Activated T-cell treated with anti-CD3 and anti-CD28 coated beads, Interleukin-2, amount 50 U/mL, for 72 hours (primary cell): Measurements from ENCODE around the gene TMEM52B. TPM values are rescaled to one million over a fixed set of nuclear protein-coding genes. Genes with fewer than 3 reads are reported as not detected.
A peak's percentile ranks its signal among the peaks of the same experiment; 100 is the strongest.
"Not testable (repeated sequence)": the region's sequence is repeated elsewhere in the genome, so short reads cannot be mapped to it uniquely, and the experiment has no call there.

Experiments
- ATAC-seq, 2 donors: fragments of 150-1000 bp; cut with Tn5 transposase; replicated peaks in 1 of 2; 2 replicates each; pipeline ENCODE4 v1.10.0; 2021; ENCODE audit warnings: moderate library complexity in 2 of 2, mild to moderate bottlenecking in 1 of 2
- DNase-seq, 2 donors: peaks; one replicate each; pipeline ENCODE4 v3.0.0; 2021 to 2022; ENCODE audit warnings: mixed read lengths in 1 of 2
- H3K27ac Mint-ChIP-seq: one replicate; pipeline ENCODE4 v1.8.0; 2022; ENCODE audit warnings: mild to moderate bottlenecking, moderate library complexity, mixed read lengths
- H3K27me3 Mint-ChIP-seq: one replicate; pipeline ENCODE4 v1.8.0; 2022; ENCODE audit warnings: low read depth, mixed read lengths
- H3K36me3 Mint-ChIP-seq, 2 donors: one replicate each; pipeline ENCODE4 v1.8.0; 2022; ENCODE audit warnings: mixed read lengths in 2 of 2, mild to moderate bottlenecking in 1 of 2; ENCODE audit not compliant: insufficient read depth in 2 of 2
- H3K4me1 Mint-ChIP-seq: one replicate; pipeline ENCODE4 v1.8.0; 2022; ENCODE audit warnings: low read depth, mixed read lengths
- H3K4me3 Mint-ChIP-seq, 2 donors: one replicate each; pipeline ENCODE4 v1.8.0; 2022; ENCODE audit warnings: mild to moderate bottlenecking in 2 of 2, mixed read lengths in 2 of 2, moderate library complexity in 2 of 2
- H3K9me3 Mint-ChIP-seq, 2 donors: one replicate each; pipeline ENCODE4 v1.8.0; 2022; ENCODE audit warnings: mixed read lengths in 2 of 2
- total RNA-seq, 2 donors: library from RNA; stranded (reverse); gene quantifications; one replicate each; pipeline ENCODE4 v1.2.3, GENCODE V29; 2022

TMEM52B gene
- total RNA-seq, 2 donors from 2014 or later = not detected

DNA sequence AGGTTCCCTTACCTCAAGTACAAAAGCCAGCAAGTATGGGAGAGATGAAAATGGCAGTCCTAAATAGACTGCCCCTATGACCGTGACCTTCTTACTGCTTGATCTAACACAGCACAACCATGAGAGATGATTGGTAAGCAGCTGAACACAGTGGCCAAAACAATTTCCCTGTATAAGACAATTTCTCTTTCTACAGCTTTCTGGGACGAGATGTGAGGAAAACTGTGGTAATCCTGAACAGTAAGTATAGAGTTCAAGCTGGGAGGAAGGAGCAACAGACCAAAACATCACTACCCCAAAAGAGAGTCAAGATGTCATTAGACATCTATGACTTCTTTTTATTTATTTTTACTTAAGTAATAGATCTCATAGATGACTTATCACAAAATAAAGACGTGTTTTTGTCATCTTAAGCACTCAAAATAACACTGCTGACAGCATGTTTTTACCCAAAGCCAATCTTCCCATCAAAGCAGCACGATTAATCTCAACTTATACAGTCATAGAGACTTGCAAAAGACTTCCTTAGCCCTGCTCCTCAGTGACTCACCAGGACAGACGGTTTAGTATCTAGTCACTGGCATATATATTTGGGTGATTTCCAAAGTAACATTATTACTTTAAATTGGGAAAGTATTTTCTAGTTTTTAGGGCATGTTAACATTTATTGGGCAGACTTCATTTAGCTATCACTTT, 3.7 kb downstream of the TMEM52B start:
- peak; percentile 54 to 79 for ATAC-seq
- no peaks in the 10 kb centered on the region for H3K9me3 Mint-ChIP-seq
- no peak overlapping the region for H3K4me3 Mint-ChIP-seq
- H3K4me1 Mint-ChIP-seq = peaks cover 7% of the 10 kb centered on the region
- no peaks in the 10 kb centered on the region for H3K36me3 Mint-ChIP-seq
- DNase-seq = no peak
- H3K27me3 Mint-ChIP-seq = peaks cover 43% of the 10 kb centered on the region
- H3K27ac Mint-ChIP-seq = no peak overlapping the region

DNA sequence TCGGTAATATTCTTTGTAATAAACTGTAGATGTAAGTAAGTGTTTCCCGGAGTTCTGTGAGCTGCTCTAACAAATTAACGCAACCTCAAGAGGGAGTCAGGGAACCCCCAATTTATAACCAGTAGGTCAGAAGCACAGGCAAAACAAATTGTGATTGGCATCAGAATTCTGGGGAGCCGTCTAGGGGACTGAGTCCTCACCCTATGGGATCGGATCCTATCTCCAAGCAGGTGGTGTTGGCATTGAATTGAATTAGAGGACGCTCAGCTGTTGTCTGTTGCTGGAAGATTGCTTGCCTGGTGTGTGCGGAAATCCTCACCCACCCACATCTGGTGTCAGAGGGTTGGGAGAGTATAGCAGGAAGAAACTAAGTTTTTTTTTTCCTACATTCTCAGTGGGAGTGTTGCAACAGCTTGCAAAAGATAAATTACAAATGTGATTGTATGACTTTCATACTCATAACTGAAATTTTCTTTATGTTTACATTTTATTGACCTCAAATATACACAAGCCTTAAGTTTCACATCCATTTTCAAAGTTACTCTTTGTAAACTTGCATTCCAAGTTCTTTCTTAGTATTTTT, 5.5 kb downstream of the TMEM52B start:
- Mint-ChIP-seq H3K9me3 (no peaks in the 10 kb centered on the region), H3K27ac (no peak overlapping the region), H3K4me1 (peaks cover 7% of the 10 kb centered on the region), H3K36me3 (no peaks in the 10 kb centered on the region), H3K4me3 (no peak overlapping the region), H3K27me3 (peaks cover 43% of the 10 kb centered on the region)
- ATAC-seq = no peak
- no peak for DNase-seq

DNA sequence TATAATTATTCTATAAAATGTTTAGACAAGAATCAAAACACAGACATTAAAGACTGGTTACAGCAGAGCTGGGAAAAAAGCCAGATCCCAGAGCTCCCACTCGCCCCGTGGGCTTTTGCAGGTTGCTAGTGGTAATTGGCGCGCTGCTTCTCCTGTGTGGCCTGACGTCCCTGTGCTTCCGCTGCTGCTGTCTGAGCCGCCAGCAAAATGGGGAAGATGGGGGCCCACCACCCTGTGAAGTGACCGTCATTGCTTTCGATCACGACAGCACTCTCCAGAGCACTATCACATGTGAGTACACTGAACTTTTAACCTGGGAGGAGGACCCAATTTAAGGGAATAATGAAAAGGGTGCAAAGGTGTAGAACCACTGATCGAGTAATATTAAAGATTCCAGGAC, 7.5 kb downstream of the TMEM52B start:
- H3K4me1 Mint-ChIP-seq = peaks cover 13% of the 10 kb centered on the region
- ATAC-seq = no peak
- DNase-seq = no peak
- H3K27ac Mint-ChIP-seq = no peak overlapping the region
- no peaks in the 10 kb centered on the region for H3K36me3 Mint-ChIP-seq
- peaks cover 40% of the 10 kb centered on the region for H3K27me3 Mint-ChIP-seq
- no peak overlapping the region for H3K4me3 Mint-ChIP-seq
- no peaks in the 10 kb centered on the region for H3K9me3 Mint-ChIP-seq

DNA sequence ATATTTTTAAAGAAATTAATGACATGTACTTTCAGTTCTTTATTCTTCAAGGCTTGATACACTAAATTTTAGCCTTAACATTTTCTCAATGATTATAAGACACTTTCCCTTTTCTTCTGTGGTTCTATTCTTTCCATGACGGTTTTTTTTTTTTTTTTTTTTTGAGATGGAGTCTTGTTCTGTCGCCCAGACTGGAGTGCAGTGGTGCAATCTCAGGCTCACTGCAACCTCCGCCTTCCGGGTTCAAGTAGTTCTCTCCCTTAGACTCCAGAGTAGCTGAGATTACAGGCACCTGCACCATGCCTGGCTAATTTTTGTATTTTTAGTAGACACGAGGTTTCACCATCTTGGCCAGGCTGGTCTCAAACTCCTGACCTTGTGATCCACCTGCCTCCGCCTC, 8.1 kb downstream of the TMEM52B start:
- not testable (repeated sequence) for DNase-seq, H3K4me3 Mint-ChIP-seq, H3K9me3 Mint-ChIP-seq, H3K27ac Mint-ChIP-seq, H3K36me3 Mint-ChIP-seq, ATAC-seq
- Mint-ChIP-seq H3K27me3 (peaks cover 39% of the 10 kb centered on the region), H3K4me1 (peaks cover 13% of the 10 kb centered on the region)

DNA sequence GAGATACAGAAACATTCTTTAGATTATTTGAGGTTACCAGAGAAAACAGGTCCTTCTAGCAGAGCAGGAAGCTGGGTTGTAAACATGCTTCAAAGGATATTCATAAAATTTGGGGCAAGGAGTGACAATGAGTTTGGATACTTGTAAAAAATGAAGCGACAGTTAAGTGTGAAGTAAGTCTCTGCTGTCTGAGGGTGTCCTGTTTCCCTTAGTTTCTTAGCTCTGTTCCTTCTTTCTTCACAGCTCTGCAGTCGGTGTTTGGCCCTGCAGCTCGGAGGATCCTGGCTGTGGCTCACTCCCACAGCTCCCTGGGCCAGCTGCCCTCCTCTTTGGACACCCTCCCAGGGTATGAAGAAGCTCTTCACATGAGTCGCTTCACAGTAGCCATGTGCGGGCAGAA, 10.8 kb downstream of the TMEM52B start:
- Mint-ChIP-seq H3K9me3 (no peaks in the 10 kb centered on the region), H3K4me1 (peaks cover 6% of the 10 kb centered on the region), H3K27ac (no peak overlapping the region), H3K27me3 (peaks cover 28% of the 10 kb centered on the region), H3K36me3 (no peaks in the 10 kb centered on the region), H3K4me3 (no peak overlapping the region)
- no peak for DNase-seq
- no peak for ATAC-seq

DNA sequence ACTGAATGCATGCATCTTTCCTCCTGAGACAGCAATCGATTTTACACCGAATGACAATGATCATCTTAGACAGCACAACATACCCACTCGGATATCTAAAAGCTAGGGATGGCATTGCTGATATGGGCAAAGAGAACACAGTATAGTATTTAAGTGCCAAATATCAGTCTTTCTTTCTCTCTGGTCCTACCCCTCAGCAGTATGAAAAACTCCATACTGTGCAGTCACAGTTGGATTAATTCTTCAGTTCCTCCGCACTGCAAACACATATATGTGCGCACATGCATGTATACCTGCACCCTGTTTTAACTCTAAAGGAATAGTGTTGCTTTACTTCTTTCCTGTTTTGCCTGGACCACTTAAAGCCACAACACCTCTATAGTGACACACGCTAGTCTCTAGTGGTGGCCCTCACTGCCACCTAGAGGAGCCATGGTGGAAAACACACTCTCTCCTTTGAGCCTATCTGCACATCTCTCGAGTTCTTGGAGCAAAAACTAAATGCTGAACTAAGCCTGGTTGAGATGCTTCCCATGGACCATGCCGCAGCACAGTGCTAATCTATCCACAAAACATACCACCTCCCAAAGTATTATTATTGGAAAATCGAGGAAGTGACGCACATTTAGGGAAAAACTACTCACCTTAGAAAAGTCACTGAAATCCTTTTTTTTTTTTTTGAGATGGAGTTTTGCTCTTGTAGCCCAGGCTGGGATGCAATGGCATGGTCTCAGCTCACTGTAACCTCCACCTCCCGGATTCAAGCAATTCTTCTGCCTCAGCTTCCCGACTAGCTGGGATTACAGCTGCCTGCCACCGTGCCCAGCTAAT, 11.9 kb downstream of the TMEM52B start:
- Mint-ChIP-seq H3K27ac (no peak overlapping the region), H3K27me3 (peaks cover 24% of the 10 kb centered on the region), H3K4me1 (peaks cover 6% of the 10 kb centered on the region), H3K9me3 (no peaks in the 10 kb centered on the region), H3K4me3 (no peak overlapping the region), H3K36me3 (no peaks in the 10 kb centered on the region)
- peak; percentile 93 to 94 for ATAC-seq
- DNase-seq = peak; percentile 46 to 49

DNA sequence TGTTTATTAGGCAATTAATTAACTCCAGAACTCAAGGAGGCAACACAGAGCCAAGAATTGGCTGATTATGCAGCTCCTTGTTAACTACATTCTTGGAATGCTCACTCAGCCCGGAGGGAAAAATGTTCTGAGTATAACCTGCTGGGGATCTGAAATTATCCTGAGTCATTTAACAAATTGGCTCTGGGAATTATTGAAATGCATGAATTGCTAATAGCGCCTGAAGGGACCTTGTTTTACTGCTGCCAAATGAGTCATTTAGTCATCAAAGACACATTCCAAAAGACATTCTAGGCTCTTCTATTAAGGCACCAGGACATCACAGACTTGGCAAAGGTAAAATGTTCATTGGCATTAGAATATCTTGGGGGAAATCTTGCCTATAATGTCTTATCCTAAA, 13.0 kb downstream of the TMEM52B start:
- no peak for ATAC-seq
- Mint-ChIP-seq H3K27me3 (peaks cover 24% of the 10 kb centered on the region), H3K27ac (no peak overlapping the region), H3K36me3 (no peaks in the 10 kb centered on the region), H3K9me3 (no peaks in the 10 kb centered on the region), H3K4me1 (peaks cover 12% of the 10 kb centered on the region), H3K4me3 (no peak overlapping the region)
- no peak for DNase-seq

DNA sequence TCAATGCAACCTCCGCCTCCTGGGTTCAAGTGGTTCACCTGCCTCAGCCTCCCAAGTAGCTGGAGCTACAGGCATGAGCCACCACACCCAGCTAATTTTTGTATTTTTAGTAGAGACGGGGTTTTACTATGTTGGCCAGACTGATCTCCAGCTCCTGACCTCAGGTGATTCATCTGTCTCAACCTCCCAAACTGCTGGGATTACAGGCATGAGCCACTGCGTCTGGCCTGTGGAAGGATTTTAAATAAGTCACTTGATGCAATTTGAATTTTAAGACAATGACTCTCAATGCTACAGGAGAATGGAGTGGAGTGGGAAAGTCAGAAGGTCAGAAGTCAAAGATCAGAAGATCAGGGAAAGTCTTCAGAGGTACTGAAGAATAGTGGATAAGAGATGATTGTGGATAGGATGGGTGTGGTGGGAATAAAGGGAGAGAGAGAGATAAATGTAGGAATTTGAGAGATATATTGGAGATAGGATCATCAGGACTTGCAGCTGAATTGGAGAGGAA, 15.4 kb downstream of the TMEM52B start:
- no peak overlapping the region for H3K4me3 Mint-ChIP-seq
- peaks cover 12% of the 10 kb centered on the region for H3K4me1 Mint-ChIP-seq
- H3K9me3 Mint-ChIP-seq = no peaks in the 10 kb centered on the region

DNA sequence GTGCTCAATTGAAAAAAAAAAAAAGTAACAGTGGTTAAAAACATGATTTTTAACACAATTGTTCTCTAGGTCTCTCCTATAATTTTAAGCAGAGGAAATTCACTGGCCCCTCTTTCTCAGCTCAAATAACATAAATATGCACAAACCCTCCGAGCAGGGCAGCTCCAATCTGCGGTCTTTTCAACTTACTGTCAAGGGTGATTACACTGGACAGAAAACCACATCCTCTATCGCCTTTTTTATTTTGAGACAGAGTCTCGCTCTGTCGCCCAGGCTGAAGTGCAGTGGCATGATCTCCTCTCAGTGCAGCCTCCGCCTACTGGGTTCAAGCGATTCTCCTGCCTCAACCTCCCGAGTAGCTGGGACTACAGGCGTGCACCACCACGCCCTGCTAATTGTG, 17.4 kb downstream of the TMEM52B start:
- H3K9me3 Mint-ChIP-seq = no peaks in the 10 kb centered on the region
- H3K27ac Mint-ChIP-seq = no peak overlapping the region
- H3K4me3 Mint-ChIP-seq = no peak overlapping the region
- no peaks in the 10 kb centered on the region for H3K36me3 Mint-ChIP-seq
- ATAC-seq (no peak), DNase-seq (no peak)
- H3K27me3 Mint-ChIP-seq = peaks cover 19% of the 10 kb centered on the region
- H3K4me1 Mint-ChIP-seq = peaks cover 6% of the 10 kb centered on the region

More for the DNA sequence above, 15.4 kb downstream of the TMEM52B start:
- H3K27me3 Mint-ChIP-seq = peaks cover 24% of the 10 kb centered on the region
- H3K36me3 Mint-ChIP-seq = no peaks in the 10 kb centered on the region
- no peak for ATAC-seq
- H3K27ac Mint-ChIP-seq = no peak overlapping the region
- DNase-seq = no peak

DNA sequence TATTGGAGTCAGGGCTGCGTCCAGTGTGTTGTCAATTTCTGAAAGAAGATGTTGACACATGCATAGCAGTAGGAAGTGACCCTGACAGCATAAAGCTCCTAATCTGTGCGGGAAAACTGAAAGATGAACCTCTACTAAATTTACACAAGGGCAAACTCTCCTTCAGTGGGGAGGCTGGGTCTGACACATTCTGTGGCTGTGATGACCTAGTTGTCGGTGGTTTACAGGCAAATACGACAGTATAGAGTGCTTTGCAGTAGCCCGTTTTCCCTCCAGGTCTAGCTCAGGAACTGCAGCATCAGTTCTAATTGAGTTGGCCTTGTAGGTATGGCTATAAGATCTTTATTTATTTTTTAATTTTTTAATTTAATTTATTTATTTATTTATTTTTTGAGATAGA, 19.0 kb downstream of the TMEM52B start:
- Mint-ChIP-seq H3K27ac (no peak overlapping the region), H3K36me3 (no peaks in the 10 kb centered on the region), H3K9me3 (no peaks in the 10 kb centered on the region), H3K4me3 (no peak overlapping the region), H3K4me1 (peaks cover 6% of the 10 kb centered on the region), H3K27me3 (peaks cover 20% of the 10 kb centered on the region)
- DNase-seq (no peak), ATAC-seq (peak in 1 of 2 donors; percentile 45)

DNA sequence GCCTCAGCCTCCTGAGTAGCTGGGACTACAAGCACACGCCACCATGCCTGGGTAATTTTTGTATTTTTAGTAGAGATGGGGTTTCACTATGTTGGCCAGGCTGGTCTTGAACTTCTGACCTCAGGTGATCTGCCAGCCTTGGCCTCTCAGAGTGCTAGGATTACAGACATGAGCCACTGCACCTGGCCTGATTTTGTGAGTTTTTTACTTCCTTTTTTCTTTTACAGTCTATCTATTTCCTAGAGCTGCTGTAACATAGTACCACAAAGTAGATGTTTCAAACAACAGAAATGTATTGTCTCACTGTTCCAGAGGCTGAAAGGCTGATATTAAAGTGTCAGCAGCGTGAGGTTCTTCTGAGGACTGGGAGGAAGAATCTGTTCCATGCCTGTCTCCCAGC, 25.7 kb downstream of the TMEM52B start:
- H3K27ac Mint-ChIP-seq, H3K4me1 Mint-ChIP-seq, H3K36me3 Mint-ChIP-seq, DNase-seq, H3K9me3 Mint-ChIP-seq, H3K4me3 Mint-ChIP-seq, ATAC-seq: not testable (repeated sequence)
- peaks cover 13% of the 10 kb centered on the region for H3K27me3 Mint-ChIP-seq

DNA sequence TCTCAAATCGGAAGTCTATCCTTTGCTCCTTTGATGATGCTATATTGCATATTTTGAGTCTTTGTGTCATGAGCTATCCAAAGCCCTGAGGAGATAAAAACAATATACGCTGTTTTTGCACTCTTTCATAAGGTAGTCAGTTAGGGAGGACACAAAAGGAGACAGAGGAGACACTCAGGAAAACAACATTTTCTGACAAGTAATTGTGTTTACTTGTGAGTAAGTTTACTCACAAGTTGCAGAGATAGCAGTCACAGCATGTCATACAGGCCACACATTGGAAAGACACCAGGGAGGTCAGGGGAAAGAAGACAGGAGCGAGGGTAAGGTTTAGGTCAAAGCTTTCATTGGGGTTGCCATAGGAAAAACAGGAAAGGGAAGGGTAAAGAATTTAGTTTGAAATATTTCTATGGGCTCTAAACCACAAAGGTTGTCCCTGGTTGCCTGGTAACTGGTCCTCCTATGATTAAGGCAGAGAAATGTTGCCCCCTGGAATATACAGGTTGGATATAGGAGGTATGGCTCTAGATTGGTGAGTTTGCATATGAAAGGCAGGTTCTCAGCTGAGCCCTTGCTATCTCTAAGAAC, 26.5 kb downstream of the TMEM52B start:
- ATAC-seq (no peak), DNase-seq (no peak)
- Mint-ChIP-seq H3K27me3 (peaks cover 13% of the 10 kb centered on the region), H3K36me3 (no peaks in the 10 kb centered on the region), H3K27ac (no peak overlapping the region), H3K4me1 (no peaks in the 10 kb centered on the region), H3K4me3 (no peak overlapping the region), H3K9me3 (no peaks in the 10 kb centered on the region)

DNA sequence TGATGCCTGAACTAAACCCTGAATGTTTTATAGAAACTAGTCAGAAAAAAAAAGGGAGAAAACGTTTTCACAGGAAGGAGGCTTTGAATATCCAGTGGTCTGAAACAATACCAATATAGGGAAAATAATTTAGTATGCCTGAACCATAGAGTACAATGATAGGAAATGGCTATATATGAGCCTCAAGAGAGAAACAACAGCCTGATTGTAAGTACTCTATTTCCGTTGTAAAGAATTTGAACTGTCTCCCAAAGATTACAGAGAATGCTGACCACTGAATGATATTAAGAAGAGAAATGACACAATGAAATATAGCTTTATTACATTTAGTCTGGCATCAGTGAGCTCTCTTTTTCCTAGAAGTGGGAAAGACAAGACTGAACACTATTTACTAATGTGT, 28.3 kb downstream of the TMEM52B start:
- ATAC-seq (no peak), DNase-seq (no peak)
- Mint-ChIP-seq H3K27me3 (peaks cover 13% of the 10 kb centered on the region), H3K4me1 (peaks cover 4% of the 10 kb centered on the region), H3K27ac (no peak overlapping the region), H3K36me3 (no peaks in the 10 kb centered on the region), H3K9me3 (no peaks in the 10 kb centered on the region), H3K4me3 (no peak overlapping the region)
